Breast epithelium (tissue), 4 donors: ENCODE data around the gene U2SURP. TPM values are rescaled to one million over a fixed set of nuclear protein-coding genes. Genes with fewer than 3 reads are reported as not detected.
"Not testable (repeated sequence)": the region's sequence is repeated elsewhere in the genome, so short reads cannot be mapped to it uniquely, and the experiment has no call there.

ENCODE experiments used
- DNase-seq, 2 donors: peaks; one replicate each; pipeline ENCODE4 v3.0.0-alpha.2; 2019; ENCODE audit warnings: low spot score in 2 of 2
- H3K27ac ChIP-seq, 2 donors: fragments of 200-600 bp; sonication (generic) in 1 of 2; one replicate each; pipeline ENCODE4 v1.5.1; 2016 to 2019; ENCODE audit warnings: mild to moderate bottlenecking in 1 of 2
- H3K27me3 ChIP-seq, 2 donors: fragments of 200-600 bp; sonication (generic) in 1 of 2; one replicate each; pipeline versions ENCODE4 v1.5.1 to v1.6.0; 2017 to 2019; ENCODE audit warnings: control low read depth in 1 of 2, mild to moderate bottlenecking in 1 of 2
- H3K36me3 ChIP-seq: fragments of 200-600 bp; one replicate; pipeline ENCODE4 v1.5.1; 2019
- H3K4me1 ChIP-seq, 2 donors: fragments of 200-600 bp; sonication (generic); one replicate each; pipeline ENCODE4 v1.5.1; 2016 to 2019; ENCODE audit warnings: control low read depth in 1 of 2
- H3K4me3 ChIP-seq, 3 donors: fragments of 200-600 bp; sonication (generic); 1 replicate in 2 of 3; 2 replicates in 1 of 3; pipeline ENCODE4 v1.5.1; 2016 to 2019; ENCODE audit warnings: mild to moderate bottlenecking in 3 of 3, moderate library complexity in 2 of 3
- H3K9me3 ChIP-seq, 2 donors: fragments of 200-600 bp; sonication (generic) in 1 of 2; one replicate each; pipeline ENCODE4 v1.5.1; 2016 to 2019; ENCODE audit warnings: control low read depth in 1 of 2
- POLR2A ChIP-seq: fragments of 450-650 bp; IDR thresholded peaks from one replicate; pipeline ENCODE4 v1.6.1; 2016; ENCODE audit warnings: antibody characterized with exemption, mild to moderate bottlenecking, moderate library complexity
- POLR2AphosphoS5 ChIP-seq, 3 donors: sonication (generic); formaldehyde crosslinking; IDR thresholded peaks; one replicate each; pipeline ENCODE4 v1.6.1; 2017; ENCODE audit warnings: antibody characterized with exemption in 3 of 3
- intact Hi-C: fragments of 100-400 bp; cut with DNase I; formaldehyde crosslinking; loops from one replicate; pipeline ENCODE4 v1.15.1; 2023; ENCODE audit warnings: low total_unique reads
- total RNA-seq, 3 donors: library from RNA; depleted of rRNA; stranded (reverse); fragments of >200 nt; gene quantifications; one replicate each; pipeline ENCODE4 v1.1.0, GENCODE V29; 2016
- TF ChIP-seq, protein P1 (sequence below), 3 donors: fragments of 450-650 bp; IDR thresholded peaks; one replicate each; pipeline ENCODE4 v1.5.1; 2016 to 2017; ENCODE audit warnings: antibody characterized with exemption in 3 of 3, mild to moderate bottlenecking in 3 of 3, moderate library complexity in 3 of 3

The U2SURP gene
- total RNA-seq, 3 donors from 2014 or later: 79.8 to 122 (median 96.4) TPM

DNA sequence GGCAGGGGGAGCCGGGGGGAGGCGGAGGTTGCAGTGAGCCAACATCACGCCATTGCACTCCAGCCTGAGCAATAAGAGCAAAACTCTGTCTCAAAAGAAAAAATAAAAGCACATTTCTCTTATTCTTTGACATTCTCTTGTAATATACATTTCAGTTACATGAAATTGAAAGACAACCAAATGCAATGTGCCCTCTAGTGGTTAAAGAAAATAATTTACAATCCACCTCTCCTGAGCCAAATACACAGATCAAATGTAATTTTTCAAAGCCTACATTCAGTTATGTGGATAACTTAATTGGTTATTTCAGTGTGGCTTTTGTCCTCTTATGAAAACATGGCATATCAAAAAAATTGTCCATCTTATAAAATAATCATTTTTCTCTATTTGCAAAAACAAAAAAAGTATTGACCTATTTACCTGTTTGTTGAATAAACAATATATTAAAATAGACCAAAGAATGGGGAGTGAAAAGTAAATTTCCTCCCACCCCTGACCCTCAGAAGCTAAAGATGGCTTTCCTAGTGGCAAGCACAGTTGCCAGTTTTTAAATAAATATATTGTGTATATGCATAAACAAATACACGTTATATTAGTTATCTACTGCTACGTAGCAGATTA is 14.2 kb upstream of the U2SURP start:
- TF ChIP-seq, protein P1, sequence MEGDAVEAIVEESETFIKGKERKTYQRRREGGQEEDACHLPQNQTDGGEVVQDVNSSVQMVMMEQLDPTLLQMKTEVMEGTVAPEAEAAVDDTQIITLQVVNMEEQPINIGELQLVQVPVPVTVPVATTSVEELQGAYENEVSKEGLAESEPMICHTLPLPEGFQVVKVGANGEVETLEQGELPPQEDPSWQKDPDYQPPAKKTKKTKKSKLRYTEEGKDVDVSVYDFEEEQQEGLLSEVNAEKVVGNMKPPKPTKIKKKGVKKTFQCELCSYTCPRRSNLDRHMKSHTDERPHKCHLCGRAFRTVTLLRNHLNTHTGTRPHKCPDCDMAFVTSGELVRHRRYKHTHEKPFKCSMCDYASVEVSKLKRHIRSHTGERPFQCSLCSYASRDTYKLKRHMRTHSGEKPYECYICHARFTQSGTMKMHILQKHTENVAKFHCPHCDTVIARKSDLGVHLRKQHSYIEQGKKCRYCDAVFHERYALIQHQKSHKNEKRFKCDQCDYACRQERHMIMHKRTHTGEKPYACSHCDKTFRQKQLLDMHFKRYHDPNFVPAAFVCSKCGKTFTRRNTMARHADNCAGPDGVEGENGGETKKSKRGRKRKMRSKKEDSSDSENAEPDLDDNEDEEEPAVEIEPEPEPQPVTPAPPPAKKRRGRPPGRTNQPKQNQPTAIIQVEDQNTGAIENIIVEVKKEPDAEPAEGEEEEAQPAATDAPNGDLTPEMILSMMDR (IDR thresholded peaks at IDR 0.05): peak; percentile 38 to 74 (median 55)
- no peak for TF ChIP-seq POLR2A
- Histone ChIP-seq H3K9me3 (no peaks in the 10 kb centered on the region), H3K4me1 (no peaks in the 10 kb centered on the region), H3K27ac (no peak overlapping the region), H3K36me3 (no peaks in the 10 kb centered on the region), H3K27me3 (no peaks in the 10 kb centered on the region), H3K4me3 (no peak overlapping the region)
- intact Hi-C loops: no loop called here
- no peak for DNase-seq

DNA sequence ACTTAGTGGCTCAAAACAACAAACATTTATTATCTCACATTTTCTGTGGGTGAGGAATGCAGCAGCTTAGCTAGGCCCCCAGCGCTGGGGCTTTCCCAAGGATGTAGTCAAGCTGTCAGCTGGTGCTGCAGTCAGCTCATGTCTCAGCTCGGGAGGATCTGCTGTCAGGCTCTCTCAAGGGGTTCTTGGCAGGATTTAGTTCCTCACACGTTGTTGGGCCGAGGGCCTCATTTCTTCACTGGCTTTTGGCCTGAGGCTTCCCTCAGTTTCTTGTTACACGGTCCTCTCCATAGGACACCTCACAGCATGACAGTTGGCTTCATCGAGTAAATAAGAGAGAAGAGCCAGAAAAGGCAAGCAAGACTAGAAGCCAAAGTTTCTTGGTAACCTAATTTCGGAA is 13.7 kb upstream of the U2SURP start:
- TF ChIP-seq POLR2AphosphoS5 (IDR thresholded peaks at IDR 0.05) (no peak), POLR2A (no peak)
- TF ChIP-seq, protein P1 (IDR thresholded peaks at IDR 0.05): no peak
- no peak for DNase-seq
- Histone ChIP-seq H3K4me3 (no peak overlapping the region), H3K27ac (no peak overlapping the region), H3K36me3 (no peaks in the 10 kb centered on the region), H3K9me3 (no peaks in the 10 kb centered on the region), H3K27me3 (no peaks in the 10 kb centered on the region), H3K4me1 (no peaks in the 10 kb centered on the region)
- intact Hi-C loops: no loop called here

DNA sequence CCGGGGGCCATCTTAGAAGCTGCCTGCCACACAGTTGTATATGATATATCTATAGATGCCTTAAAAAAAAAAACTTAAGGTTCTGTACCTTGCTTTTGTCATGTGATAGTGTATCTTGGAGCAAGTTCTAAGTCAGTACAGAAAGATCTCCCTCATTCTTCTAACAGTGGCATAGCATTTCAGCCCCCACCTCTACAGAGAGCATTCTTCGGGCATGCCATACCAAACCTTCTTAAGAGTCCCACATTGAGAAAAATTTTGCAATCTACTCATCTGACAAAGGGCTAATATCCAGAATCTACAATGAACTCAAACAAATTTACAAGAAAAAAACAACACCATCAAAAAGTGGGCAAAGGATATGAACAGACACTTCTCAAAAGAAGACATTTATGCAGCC is 13.1 kb upstream of the U2SURP start:
- H3K9me3 ChIP-seq, H3K36me3 ChIP-seq, DNase-seq, intact Hi-C loops, H3K27ac ChIP-seq, H3K4me1 ChIP-seq, H3K4me3 ChIP-seq, H3K27me3 ChIP-seq: not testable (repeated sequence)

DNA sequence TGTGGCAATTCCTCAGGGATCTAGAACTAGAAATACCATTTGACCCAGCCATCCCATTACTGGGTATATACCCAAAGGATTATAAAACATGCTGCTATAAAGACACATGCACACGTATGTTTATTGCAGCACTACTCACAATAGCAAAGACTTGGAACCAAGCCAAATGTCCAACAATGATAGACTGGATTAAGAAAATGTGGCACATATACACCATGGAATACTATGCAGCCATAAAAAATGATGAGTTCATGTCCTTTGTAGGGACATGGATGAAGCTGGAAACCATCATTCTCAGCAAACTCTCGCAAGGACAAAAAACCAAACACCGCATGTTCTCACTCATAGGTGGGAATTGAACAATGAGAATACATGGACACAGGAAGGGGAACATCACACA is 12.5 kb upstream of the U2SURP start:
- H3K27ac ChIP-seq, H3K4me1 ChIP-seq, DNase-seq, H3K9me3 ChIP-seq, H3K36me3 ChIP-seq, H3K4me3 ChIP-seq, intact Hi-C loops, H3K27me3 ChIP-seq: not testable (repeated sequence)

DNA sequence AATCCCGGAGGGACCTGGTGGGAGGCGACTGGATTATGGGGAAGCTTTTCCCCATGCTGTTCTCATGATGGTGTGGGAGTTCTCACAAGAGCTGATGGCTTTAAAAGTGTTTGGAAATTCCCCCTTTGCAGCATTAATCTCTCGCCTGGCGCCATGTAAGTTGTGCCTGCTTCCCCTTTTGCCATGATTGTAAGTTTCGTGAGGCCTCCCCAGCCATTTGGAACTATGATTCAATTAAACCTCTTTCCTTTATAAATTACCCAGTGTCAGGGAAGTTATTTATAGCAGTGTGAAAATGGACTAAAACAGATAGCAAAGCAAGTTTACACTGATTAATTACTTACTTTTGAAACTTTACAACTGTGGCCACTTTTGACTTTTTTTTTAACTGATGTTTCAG is 10.6 kb upstream of the U2SURP start:
- no peak overlapping the region for H3K4me3 ChIP-seq
- H3K4me1 ChIP-seq: no peaks in the 10 kb centered on the region
- no peaks in the 10 kb centered on the region for H3K36me3 ChIP-seq
- DNase-seq: no peak
- no peaks in the 10 kb centered on the region for H3K9me3 ChIP-seq
- no peaks in the 10 kb centered on the region for H3K27me3 ChIP-seq
- no peak overlapping the region for H3K27ac ChIP-seq
- TF ChIP-seq, protein P1 (IDR thresholded peaks at IDR 0.05): no peak
- no peak for TF ChIP-seq POLR2AphosphoS5 (IDR thresholded peaks at IDR 0.05)
- no peak for TF ChIP-seq POLR2A
- intact Hi-C loops: no loop called here

DNA sequence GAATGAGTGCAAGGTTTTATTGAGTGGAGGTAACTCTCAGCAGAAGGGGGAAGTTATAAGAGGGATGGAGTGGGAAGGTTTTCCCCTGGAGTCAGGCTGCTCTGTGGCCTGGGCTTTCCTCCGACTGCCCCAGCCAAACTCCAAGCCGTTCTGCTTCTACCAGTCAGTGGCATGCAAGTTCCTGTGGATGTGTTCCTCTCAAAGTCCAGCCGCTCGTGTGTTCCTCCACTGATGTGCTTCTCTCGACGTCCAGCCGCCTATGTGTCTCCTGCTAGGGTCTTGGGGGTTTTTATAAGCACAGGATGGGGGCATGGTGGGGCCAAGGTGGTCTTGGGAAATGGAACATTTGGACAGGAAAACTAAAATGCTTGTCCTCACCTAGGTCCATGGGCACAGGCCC is 9.0 kb upstream of the U2SURP start:
- TF ChIP-seq, protein P1 (IDR thresholded peaks at IDR 0.05): no peak
- TF ChIP-seq POLR2AphosphoS5 (IDR thresholded peaks at IDR 0.05) (no peak), POLR2A (no peak)
- H3K27ac ChIP-seq: no peak overlapping the region
- H3K4me1 ChIP-seq: no peaks in the 10 kb centered on the region
- DNase-seq: no peak
- H3K36me3 ChIP-seq: no peaks in the 10 kb centered on the region
- intact Hi-C loops: no loop called here
- H3K27me3 ChIP-seq: no peaks in the 10 kb centered on the region
- no peak overlapping the region for H3K4me3 ChIP-seq
- no peaks in the 10 kb centered on the region for H3K9me3 ChIP-seq
